Right lobe of liver (tissue), 4 donors: ENCODE data around the gene NRN1.

ENCODE experiments used
- CTCF ChIP-seq, 4 donors: fragments of 200-600 bp in 3 of 4; fragments of 450-650 bp in 1 of 4; IDR thresholded peaks; one replicate each; pipeline versions ENCODE4 v1.5.1 to v1.8.0; 2016 to 2022; ENCODE audit warnings: antibody characterized with exemption in 4 of 4, mild to moderate bottlenecking in 2 of 4
- POLR2A ChIP-seq: fragments of 450-650 bp; IDR thresholded peaks from one replicate; pipeline ENCODE4 v1.6.1; 2017; ENCODE audit warnings: antibody characterized with exemption, mild to moderate bottlenecking
- donor health status: DM: no; HTN: no; CAD: no.
- donor health status: DM: no; HTN: no; CAD: no.
- donor health status: DM: no; HTN: yes; CAD: no.

- no peak for TF ChIP-seq CTCF (IDR thresholded peaks at IDR 0.05)
- TF ChIP-seq POLR2A, result no peak
These were observed 49.8 kb downstream of the NRN1 start for GRCh38 chr6:5956939-5957338.
